NCI-H2081 treated with DMSO at 0.1 percent for 48 hours (cell line): ENCODE data around the gene C22orf39.
"Not testable (repeated sequence)": the region's sequence is repeated elsewhere in the genome, so short reads cannot be mapped to it uniquely, and the experiment has no call there.

Experiments used
- DNase-seq: peaks from one replicate; lab custom pipeline; 2025; lab: John Stamatoyannopoulos, UW

C22orf39 gene

GRCh38 chr22:19454156-19454555 lies 6.6 kb upstream of the C22orf39 start:
- DNase-seq, result no peak

- DNase-seq, result no peak
Measured at GRCh38 chr22:19453718-19454117, 6.2 kb upstream of the C22orf39 start.

- DNase-seq, result no peak
Measured at GRCh38 chr22:19451570-19451969, 4.1 kb upstream of the C22orf39 start.

GRCh38 chr22:19450363-19451175 lies 3.1 kb upstream of the C22orf39 start:
- no peak for DNase-seq

- no peak for DNase-seq
Measured at GRCh38 chr22:19449422-19449767, 1.9 kb upstream of the C22orf39 start.

GRCh38 chr22:19448739-19449421 lies 1.4 kb upstream of the C22orf39 start:
- no peak for DNase-seq

- peak; percentile 24 for DNase-seq
Measured at GRCh38 chr22:19448076-19448607, 631 bp upstream of the C22orf39 start.

GRCh38 chr22:19446603-19447329 lies 745 bp downstream of the C22orf39 start:
- no peak for DNase-seq

GRCh38 chr22:19445279-19445982 lies 2.1 kb downstream of the C22orf39 start:
- DNase-seq, result not testable (repeated sequence)

GRCh38 chr22:19443544-19444211 lies 3.8 kb downstream of the C22orf39 start:
- DNase-seq, result no peak

- no peak for DNase-seq
Measured at GRCh38 chr22:19442166-19442565, 5.3 kb downstream of the C22orf39 start.

- no peak for DNase-seq
Measured at GRCh38 chr22:19440411-19441195, 6.9 kb downstream of the C22orf39 start.

GRCh38 chr22:19438298-19438697 lies 9.2 kb downstream of the C22orf39 start:
- DNase-seq, result no peak

GRCh38 chr22:19436444-19437161 lies 10.9 kb downstream of the C22orf39 start:
- DNase-seq, result not testable (repeated sequence)

GRCh38 chr22:19434829-19435580 lies 12.5 kb downstream of the C22orf39 start:
- DNase-seq, result no peak

GRCh38 chr22:19434401-19434800 lies 13.1 kb downstream of the C22orf39 start:
- DNase-seq, result no peak

- DNase-seq, result peak; percentile 74
Measured at GRCh38 chr22:19432133-19432851, 15.2 kb downstream of the C22orf39 start, which contains the start of gene MRPL40. TSS of gene MRPL40 (plus strand) at chr22:19432545. CDS start at chr22:19432555, 10 bp downstream.

GRCh38 chr22:19431649-19432132 lies 15.8 kb downstream of the C22orf39 start, which contains the start of gene HIRA:
TSS of gene HIRA (minus strand) at chr22:19431733. CDS start at chr22:19431476, 257 bp downstream.
- DNase-seq, result peak; percentile 33
